Peyer's patch (tissue), 4 donors: ENCODE data around the gene NKX2-8. TPM values are rescaled to one million over a fixed set of nuclear protein-coding genes. Genes with fewer than 3 reads are reported as not detected.

ENCODE experiments used
- DNase-seq, 3 donors: peaks; one replicate each; pipeline ENCODE4 v3.0.0-alpha.2; 2017 to 2019
- H3K27ac ChIP-seq, 4 donors: fragments of 200-600 bp; sonication (generic); one replicate each; pipeline ENCODE4 v1.5.1; 2016 to 2019
- H3K27me3 ChIP-seq, 2 donors: fragments of 200-600 bp; sonication (generic); one replicate each; pipeline ENCODE4 v1.5.1; 2019
- H3K36me3 ChIP-seq, 3 donors: fragments of 200-600 bp; sonication (generic); one replicate each; pipeline ENCODE4 v1.5.1; 2016 to 2019
- H3K4me1 ChIP-seq, 4 donors: fragments of 200-600 bp; sonication (generic); one replicate each; pipeline ENCODE4 v1.5.1; 2016 to 2019
- H3K4me3 ChIP-seq, 4 donors: fragments of 200-600 bp; sonication (generic); 1 replicate in 3 of 4; 2 replicates in 1 of 4; pipeline ENCODE4 v1.5.1; 2016 to 2019; ENCODE audit warnings: mild to moderate bottlenecking in 1 of 4
- H3K9me3 ChIP-seq, 4 donors: fragments of 200-600 bp; sonication (generic); one replicate each; pipeline ENCODE4 v1.5.1; 2016 to 2019; ENCODE audit warnings: mild to moderate bottlenecking in 1 of 4
- POLR2A ChIP-seq, 2 donors: fragments of 450-650 bp; IDR thresholded peaks; one replicate each; pipeline ENCODE4 v1.5.1; 2017; ENCODE audit warnings: antibody characterized with exemption in 2 of 2, mild to moderate bottlenecking in 2 of 2, moderate library complexity in 2 of 2
- total RNA-seq, 4 donors: library from RNA; depleted of rRNA; stranded (reverse); fragments of >200 nt; gene quantifications; one replicate each; pipeline ENCODE4 v1.1.0, GENCODE V29; 2016
- TF ChIP-seq, protein P1 (sequence below), 6 experiments: fragments of 450-650 bp in 4 of 6; fragments of 200-600 bp in 2 of 6; sonication (generic) in 1 of 6; IDR thresholded peaks; one replicate each; pipeline ENCODE4 v1.5.1; 2017 to 2019; ENCODE audit warnings: antibody characterized with exemption in 6 of 6, mild to moderate bottlenecking in 3 of 6, moderate library complexity in 1 of 6

NKX2-8 gene
- not detected for total RNA-seq

DNA sequence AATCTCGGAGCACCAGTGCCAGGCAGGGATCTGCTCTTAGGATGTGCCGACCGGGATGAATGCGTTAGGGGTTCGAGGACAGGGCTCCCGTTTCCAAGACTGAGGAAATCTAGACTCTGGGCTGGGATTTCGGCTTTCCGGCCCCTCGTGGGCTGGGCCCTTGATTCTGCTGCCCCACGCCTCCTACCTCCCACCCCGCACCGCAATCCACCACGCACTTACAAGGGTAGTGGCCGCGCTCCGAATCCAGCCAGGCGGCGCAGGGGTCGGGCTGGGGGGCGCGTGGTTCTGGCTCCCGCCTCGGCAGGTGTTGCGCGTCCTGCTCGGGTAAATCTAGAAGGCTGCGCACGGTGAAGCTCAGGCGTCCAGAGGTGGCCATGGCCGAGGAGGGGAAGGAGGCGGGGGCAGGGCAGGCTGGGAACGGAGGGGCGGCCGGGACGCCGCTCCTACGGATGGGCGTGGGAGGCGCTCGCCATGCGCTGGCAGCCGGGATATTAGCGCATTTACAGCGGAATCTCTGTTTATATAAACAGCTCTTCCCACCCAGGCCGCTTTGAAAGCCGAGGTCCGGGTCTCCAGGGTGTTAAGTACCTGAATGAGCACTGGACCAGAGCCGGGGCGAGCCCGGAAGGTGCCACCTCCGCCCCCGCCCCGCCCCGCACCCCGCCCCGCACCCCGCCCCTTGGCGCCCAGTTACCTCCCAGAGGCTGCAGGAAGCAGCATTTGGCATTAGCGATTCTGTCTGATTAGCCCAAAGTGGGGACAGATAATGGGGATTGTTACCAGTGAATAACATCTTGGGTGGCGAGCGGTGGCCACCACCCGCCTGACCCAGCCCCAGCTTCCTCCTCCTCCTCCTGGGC, at the start of gene NKX2-8:
Gene NKX2-8, minus strand, starts transcription at position 604 of the 863 bp plus-strand sequence. Its CDS starts 225 bp downstream, at position 379.
- Histone ChIP-seq H3K4me3 (peak within 1 kb of the TSS in 2 of 4 donors; percentile 38 to 46), H3K27me3 (peaks cover 0 to 47% of the 10 kb centered on the region in 2 donors), H3K27ac (no peak within 1 kb of the TSS)

DNA sequence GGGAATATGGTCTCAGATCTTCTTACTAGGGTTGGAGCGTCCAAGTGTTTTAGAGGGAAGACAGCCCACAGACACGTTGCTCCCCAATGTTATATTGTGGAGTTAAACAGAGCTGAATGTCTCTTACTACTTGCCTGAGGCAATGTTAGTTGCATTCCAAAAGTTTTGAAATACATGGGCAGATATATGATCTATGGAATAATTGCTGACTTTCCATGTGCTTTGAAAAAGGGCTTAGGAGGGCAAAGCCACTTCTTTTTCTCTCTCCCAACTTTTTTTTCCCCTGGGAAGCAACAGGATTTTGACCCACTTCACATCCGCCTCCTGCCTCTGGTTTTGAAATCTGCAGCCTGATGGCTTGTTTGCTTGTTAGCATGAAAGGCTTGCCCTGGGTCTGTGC, 45.6 kb upstream of the NKX2-8 start:
- Histone ChIP-seq H3K4me1 (no peaks in the 10 kb centered on the region), H3K4me3 (no peak overlapping the region), H3K9me3 (no peaks in the 10 kb centered on the region), H3K27ac (no peak overlapping the region), H3K27me3 (no peaks in the 10 kb centered on the region), H3K36me3 (no peaks in the 10 kb centered on the region)
- TF ChIP-seq, protein P1, sequence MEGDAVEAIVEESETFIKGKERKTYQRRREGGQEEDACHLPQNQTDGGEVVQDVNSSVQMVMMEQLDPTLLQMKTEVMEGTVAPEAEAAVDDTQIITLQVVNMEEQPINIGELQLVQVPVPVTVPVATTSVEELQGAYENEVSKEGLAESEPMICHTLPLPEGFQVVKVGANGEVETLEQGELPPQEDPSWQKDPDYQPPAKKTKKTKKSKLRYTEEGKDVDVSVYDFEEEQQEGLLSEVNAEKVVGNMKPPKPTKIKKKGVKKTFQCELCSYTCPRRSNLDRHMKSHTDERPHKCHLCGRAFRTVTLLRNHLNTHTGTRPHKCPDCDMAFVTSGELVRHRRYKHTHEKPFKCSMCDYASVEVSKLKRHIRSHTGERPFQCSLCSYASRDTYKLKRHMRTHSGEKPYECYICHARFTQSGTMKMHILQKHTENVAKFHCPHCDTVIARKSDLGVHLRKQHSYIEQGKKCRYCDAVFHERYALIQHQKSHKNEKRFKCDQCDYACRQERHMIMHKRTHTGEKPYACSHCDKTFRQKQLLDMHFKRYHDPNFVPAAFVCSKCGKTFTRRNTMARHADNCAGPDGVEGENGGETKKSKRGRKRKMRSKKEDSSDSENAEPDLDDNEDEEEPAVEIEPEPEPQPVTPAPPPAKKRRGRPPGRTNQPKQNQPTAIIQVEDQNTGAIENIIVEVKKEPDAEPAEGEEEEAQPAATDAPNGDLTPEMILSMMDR (IDR thresholded peaks at IDR 0.05) = no peak
- no peak for TF ChIP-seq POLR2A (IDR thresholded peaks at IDR 0.05)
- no peak for DNase-seq

More for the DNA sequence above, at the start of gene NKX2-8:
- DNase-seq = no peak
- Histone ChIP-seq H3K9me3 (peaks cover 0 to 4% (median 0%) of the 10 kb centered on the region in 4 donors), H3K4me1 (peaks cover 0 to 27% (median 0%) of the 10 kb centered on the region in 4 donors), H3K36me3 (no peaks in the 10 kb centered on the region)
- TF ChIP-seq POLR2A (IDR thresholded peaks at IDR 0.05) = no peak
- TF ChIP-seq, protein P1 (IDR thresholded peaks at IDR 0.05) = no peak

DNA sequence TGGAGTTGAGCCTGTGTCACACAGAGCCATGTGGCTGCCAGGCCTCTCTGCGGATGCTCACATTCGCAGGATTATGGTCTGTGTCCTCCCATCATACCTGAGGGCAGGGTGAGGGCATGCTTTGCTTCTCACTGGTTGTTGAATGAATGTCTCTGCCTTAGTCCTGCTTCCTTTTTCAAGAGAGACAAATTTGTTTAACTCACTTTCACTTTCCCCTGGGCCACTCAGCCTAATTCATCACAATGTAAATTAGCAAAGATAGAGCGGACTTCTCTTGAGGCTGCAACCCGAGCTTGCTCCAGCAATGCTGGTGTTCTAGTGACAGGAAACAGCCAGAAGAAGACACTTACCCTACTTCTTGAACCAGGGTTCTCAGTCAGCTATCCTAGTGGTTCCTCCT, 43.7 kb upstream of the NKX2-8 start:
- TF ChIP-seq, protein P1 (IDR thresholded peaks at IDR 0.05) = no peak
- TF ChIP-seq POLR2A (IDR thresholded peaks at IDR 0.05) = no peak
- no peak overlapping the region for H3K27ac ChIP-seq
- H3K9me3 ChIP-seq = no peaks in the 10 kb centered on the region
- H3K4me1 ChIP-seq = no peaks in the 10 kb centered on the region
- DNase-seq = no peak
- no peaks in the 10 kb centered on the region for H3K27me3 ChIP-seq
- no peaks in the 10 kb centered on the region for H3K36me3 ChIP-seq
- H3K4me3 ChIP-seq = no peak overlapping the region

DNA sequence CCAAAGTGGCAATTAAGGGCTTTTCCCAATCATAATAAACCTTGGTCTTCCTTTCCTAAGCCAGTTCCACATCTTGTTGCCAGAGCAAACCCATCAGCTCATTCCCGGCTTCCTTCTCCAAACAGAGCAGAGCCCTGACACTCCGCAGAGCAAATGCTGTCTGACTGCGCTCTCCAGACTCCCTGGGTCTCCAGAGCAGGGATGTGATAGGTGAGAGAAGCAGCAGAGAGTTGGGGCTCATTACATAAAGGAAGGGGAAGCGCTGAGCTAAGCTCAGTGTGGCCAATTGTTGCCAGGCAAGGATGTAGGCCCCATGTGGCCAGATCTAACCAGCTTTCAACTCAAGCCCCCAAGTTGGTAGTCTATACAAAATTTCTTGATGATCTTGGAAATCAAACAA, 43.0 kb upstream of the NKX2-8 start:
- H3K4me3 ChIP-seq = no peak overlapping the region
- no peak for TF ChIP-seq POLR2A (IDR thresholded peaks at IDR 0.05)
- no peaks in the 10 kb centered on the region for H3K9me3 ChIP-seq
- H3K36me3 ChIP-seq = no peaks in the 10 kb centered on the region
- H3K27ac ChIP-seq = no peak overlapping the region
- no peaks in the 10 kb centered on the region for H3K27me3 ChIP-seq
- H3K4me1 ChIP-seq = no peaks in the 10 kb centered on the region
- no peak for DNase-seq

DNA sequence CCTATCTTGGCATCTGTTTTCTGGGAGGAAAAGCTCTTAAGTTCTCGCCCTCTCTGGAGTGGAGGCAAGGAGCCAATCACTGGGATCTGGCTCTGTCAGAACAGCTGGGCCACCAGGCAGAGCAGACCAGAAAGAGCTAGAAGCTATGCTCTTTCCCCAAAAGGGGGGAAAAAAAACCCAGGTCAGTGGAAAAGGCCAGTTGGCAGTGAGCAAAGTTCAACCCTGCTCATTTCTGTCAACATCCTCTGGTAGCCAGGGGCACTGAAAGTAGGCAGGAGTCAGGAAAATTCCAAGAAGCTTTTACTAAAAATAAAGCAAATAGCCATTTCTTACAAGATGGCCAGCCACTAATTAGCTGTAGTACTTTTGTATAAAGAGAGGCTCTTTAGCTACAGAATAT, 42.6 kb upstream of the NKX2-8 start:
- H3K4me3 ChIP-seq = no peak overlapping the region
- no peaks in the 10 kb centered on the region for H3K4me1 ChIP-seq
- no peak for DNase-seq
- H3K27me3 ChIP-seq = no peaks in the 10 kb centered on the region
- no peak for TF ChIP-seq POLR2A (IDR thresholded peaks at IDR 0.05)
- TF ChIP-seq, protein P1 (IDR thresholded peaks at IDR 0.05) = no peak
- no peak overlapping the region for H3K27ac ChIP-seq
- no peaks in the 10 kb centered on the region for H3K36me3 ChIP-seq
- H3K9me3 ChIP-seq = no peaks in the 10 kb centered on the region

DNA sequence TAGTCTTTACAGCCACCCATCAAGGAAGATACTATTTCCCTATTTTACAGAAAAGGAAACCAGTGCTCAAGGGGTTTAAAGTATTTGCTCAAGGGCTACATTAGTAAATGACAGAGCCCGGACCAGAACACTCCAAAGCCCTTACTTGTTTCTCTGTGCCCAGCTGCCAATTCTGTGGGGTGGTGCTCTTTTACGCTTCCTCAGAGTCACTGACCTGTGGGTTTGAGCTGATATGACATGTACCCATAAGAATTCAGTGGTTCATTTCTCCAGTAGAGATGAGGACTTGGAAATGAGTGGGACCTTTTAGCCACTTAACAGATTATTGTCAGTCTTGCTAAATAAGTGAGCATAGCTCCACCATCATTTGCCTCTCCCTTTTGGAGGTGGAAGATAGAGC, 37.4 kb upstream of the NKX2-8 start:
- H3K36me3 ChIP-seq = no peaks in the 10 kb centered on the region
- H3K9me3 ChIP-seq = no peaks in the 10 kb centered on the region
- H3K27me3 ChIP-seq = no peaks in the 10 kb centered on the region
- TF ChIP-seq, protein P1 (IDR thresholded peaks at IDR 0.05) = no peak
- no peak for TF ChIP-seq POLR2A (IDR thresholded peaks at IDR 0.05)
- no peak for DNase-seq
- no peaks in the 10 kb centered on the region for H3K4me1 ChIP-seq
- no peak overlapping the region for H3K4me3 ChIP-seq
- H3K27ac ChIP-seq = no peak overlapping the region
